Dedifferentiated amniotic fluid mesenchymal stem cell (primary cell): ENCODE data around the gene TSSK1B.
"Not testable (repeated sequence)": the region's sequence is repeated elsewhere in the genome, so short reads cannot be mapped to it uniquely, and the experiment has no call there.

Source experiments
- DNase-seq: peaks from one replicate; pipeline ENCODE4 v3.0.0-alpha.2; 2016; ENCODE audit errors: extremely low spot score

Gene TSSK1B, protein sequence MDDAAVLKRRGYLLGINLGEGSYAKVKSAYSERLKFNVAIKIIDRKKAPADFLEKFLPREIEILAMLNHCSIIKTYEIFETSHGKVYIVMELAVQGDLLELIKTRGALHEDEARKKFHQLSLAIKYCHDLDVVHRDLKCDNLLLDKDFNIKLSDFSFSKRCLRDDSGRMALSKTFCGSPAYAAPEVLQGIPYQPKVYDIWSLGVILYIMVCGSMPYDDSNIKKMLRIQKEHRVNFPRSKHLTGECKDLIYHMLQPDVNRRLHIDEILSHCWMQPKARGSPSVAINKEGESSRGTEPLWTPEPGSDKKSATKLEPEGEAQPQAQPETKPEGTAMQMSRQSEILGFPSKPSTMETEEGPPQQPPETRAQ

DNA sequence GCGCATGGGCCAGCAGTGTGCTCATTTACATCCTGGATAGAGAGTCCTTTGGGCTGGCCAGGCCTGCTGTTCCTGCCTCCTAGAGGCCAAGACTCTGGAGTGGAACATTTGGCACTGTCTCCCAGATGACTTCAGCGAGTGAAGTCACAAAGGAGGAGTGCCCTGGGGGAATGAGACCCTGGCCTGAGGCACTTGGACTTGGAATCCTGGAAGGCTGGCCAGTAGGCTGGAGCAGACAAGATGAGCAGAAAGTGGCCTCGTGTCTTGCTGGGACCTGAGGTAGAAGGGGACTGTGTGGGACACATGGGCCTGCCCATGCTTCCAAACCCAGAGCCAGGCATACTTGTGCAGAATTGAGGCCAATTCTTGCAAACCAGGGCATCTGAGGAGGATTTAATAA lies at the start of gene TSSK1B:
Gene TSSK1B, minus strand, starts transcription at position 101 of the 400 bp plus-strand sequence. CDS start 150 bp downstream, outside the sequence.
- no peak for DNase-seq

DNA sequence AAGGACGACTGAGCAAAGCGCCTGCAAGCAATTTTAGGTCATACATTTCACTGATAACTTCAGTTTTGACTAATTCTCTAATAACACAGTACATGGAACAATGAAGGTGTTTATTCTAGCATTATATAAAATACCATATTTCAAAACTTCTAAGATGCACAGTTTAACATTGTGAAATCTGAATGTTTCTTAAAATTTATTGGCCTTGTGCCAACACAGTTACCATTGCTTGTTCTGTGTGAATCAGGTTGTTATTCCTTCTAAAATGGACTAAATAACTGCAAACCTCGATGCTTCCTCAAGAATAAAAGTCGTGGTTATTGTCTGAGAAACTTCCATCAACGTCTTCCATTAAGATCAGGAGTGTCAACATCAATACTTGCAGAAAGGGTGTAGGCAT lies 45.5 kb upstream of the TSSK1B start:
- DNase-seq: no peak

- DNase-seq: no peak
These were observed 43.9 kb upstream of the TSSK1B start for GRCh38 chr5:113478691-113479090.

GRCh38 chr5:113474100-113474728 lies 39.4 kb upstream of the TSSK1B start:
- no peak for DNase-seq

DNA sequence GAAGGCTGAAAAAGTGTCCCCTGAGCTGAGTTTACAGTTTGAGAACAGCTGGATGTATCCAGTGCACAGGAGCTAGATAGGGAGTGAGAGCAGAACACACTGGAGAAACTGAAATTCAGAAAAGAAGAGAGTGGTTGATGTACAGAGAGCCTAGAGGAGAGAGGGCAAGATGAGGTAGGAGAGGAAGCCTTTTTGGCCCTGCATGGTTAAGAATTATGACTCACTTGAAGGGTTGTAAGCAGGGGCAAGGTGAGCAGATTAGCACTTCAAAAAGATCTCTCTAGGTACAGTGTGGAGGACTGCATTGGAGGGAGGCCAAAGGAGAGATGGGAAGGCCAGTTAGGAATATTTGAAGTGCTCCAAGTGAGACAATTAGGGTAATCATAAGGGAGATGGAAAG lies 28.2 kb upstream of the TSSK1B start:
- no peak for DNase-seq

DNA sequence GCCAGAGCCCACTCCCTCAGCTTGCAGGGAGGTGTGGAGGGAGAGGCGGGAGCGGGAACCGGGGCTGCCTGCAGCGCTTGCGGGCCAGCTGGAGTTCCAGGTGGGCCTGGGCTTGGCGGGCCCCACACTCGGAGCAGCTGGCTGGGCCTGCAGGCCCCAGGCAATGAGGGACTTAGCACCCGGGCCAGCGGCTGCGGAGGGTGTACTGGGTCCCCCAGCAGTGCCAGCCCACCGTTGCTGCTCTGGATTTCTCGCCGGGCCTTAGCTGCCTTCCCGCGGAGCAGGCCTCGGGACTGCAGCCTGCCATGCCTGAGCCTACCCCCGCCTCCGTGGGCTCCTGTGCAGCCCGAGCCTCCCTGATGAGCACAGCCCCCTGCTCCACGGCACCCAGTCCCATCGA lies 22.3 kb upstream of the TSSK1B start:
- DNase-seq: not testable (repeated sequence)

DNA sequence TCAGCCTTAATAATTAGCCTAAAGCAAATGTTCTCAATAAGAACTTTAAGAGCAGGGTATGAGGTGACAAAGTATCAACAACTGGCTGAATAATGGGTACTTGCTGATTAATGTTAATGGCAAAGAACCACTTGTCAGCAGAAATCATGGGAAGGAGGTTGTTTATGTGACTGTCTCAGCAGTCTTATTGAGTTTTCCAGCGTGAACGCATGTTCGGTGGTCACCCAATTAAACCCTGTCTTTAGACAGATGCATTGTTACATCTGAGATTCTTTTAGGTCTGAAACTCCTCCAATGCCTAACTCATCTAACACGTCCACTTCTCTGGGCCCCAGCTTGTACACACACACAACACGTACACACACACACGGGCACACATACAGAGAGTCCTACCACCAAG lies 18.2 kb upstream of the TSSK1B start:
- no peak for DNase-seq

DNA sequence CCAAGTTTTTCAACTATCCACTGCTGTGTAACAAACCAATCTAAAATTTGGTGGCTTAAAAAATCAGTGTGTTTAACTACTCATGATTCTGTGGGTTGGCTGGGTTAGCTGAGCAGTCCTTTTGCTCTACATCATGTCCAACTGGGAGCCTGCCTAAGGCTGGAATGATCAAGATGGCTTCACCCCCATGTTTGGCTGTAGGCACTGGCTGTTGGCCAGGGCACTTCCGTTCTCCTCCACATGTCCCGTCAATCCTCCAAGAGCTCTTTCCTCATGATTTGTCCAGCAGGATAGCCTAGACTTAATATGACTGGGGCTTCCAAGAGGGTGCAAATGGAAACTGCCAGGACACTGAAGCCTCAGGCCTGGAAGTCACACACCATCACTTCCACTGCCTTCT lies 17.0 kb upstream of the TSSK1B start:
- no peak for DNase-seq

- no peak for DNase-seq
These were observed 16.1 kb upstream of the TSSK1B start for GRCh38 chr5:113450929-113451328.

DNA sequence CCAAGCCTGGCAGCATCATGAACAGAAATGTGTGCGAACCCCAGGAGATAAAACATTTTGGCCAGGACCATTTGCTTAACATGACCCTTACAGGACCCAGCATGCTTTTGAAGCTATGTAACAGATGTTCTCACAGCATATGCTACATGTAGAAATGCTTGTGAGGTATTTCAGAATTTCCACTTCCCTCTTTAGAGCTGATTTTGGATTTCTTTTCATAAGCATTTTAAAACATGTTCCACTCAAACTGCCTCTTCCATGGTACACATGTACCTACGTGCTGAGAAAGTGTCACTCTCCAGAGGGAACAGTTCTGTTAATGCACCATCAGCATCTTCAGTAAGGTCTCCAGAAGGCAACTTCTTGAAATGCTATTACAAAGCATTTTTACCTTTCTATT lies 15.7 kb upstream of the TSSK1B start:
- peak; percentile 32 for DNase-seq

GRCh38 chr5:113448252-113448651 lies 13.5 kb upstream of the TSSK1B start:
- DNase-seq: no peak

DNA sequence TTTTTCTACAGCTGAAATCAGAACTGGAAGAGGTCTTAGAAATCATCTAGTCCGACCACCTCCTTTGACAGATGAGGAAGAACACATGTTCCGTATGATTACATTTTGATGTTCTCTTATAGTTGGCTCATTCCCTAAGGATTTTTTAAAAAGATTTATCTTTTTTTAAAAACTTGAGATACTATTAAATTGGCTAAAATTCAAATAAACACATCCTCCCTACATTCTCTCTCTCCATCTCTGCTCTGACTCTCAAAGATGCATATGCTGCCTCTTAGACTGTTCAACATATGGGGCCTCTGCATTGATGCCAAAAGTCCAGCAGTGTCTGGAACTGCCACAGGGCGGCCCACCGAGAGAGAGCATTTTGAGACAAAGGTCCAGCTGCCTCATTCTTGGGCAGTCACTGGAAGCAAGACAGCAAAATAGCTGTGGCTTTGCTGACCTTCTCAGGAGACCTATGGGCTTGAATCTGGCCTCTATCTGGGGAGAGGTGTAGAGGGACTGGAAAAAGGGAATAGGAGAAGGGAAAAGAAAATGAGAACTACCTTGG lies 12.8 kb upstream of the TSSK1B start:
- no peak for DNase-seq

DNA sequence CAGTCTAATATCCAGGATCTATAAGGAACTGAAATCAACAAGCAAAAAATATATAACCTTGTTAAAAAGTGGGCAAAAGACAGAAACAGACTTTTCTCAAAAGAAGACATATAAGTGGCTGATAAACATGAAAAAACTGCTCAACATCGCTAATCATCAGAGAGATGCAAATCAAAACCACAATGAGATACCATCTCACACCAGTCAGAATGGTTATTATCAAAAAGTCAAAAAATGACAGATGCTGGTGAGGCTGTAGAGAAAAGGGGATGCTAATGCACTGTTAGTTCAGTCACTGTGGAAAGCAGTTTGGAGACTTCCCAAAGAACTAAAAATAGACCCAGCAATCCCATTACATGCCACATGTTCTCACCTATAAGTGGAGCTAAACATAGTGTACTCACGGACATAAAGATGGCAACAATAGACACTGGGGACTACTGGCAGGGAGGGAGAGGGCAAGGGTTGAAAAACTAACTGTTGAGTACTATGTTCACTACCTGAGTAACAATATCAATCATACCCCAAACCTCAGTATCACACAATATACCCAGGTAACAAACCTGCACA lies 11.7 kb upstream of the TSSK1B start:
- DNase-seq: no peak

- DNase-seq: no peak
These were observed 2.3 kb upstream of the TSSK1B start for GRCh38 chr5:113437111-113437510.

- no peak for DNase-seq
These were observed 786 bp upstream of the TSSK1B start for GRCh38 chr5:113435575-113435974.

- no peak for DNase-seq
These were observed 752 bp downstream of the TSSK1B start for GRCh38 chr5:113433862-113434612.

- no peak for DNase-seq
These were observed 1.7 kb downstream of the TSSK1B start for GRCh38 chr5:113433071-113433470.

DNA sequence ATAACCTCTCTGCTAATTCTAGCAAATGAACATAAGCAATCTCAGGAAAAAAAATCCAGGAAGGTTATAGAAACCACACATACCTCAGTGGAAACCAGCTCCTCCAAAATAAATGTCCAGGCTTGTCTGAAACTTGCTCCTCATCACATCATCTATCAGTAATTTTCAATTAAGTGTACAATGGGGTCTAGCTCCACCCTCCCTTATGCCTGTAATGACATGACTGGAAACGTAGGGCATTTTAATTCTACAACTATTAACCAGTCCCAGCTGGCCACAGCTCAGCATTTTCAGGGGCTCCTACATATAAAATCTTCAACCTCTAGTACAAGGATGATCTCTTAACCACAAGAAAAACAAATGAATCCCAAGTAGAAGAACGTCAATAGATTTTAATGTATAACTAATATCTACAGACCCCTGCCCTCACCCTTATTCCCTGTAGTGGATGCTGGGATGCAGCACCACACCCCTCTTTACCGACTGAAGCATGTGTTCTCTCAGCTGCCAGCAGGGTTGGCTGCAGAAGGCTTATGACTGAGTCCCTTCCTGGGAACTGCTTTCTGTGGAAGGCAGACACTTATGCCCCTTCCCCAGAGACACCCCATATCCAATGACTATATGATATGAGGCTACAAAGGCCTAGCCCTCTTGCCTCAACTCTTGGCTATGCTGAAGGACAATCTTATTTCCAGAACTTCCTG lies 6.8 kb downstream of the TSSK1B start:
- DNase-seq: no peak

- no peak for DNase-seq
These were observed 8.9 kb downstream of the TSSK1B start for GRCh38 chr5:113425909-113426308.

DNA sequence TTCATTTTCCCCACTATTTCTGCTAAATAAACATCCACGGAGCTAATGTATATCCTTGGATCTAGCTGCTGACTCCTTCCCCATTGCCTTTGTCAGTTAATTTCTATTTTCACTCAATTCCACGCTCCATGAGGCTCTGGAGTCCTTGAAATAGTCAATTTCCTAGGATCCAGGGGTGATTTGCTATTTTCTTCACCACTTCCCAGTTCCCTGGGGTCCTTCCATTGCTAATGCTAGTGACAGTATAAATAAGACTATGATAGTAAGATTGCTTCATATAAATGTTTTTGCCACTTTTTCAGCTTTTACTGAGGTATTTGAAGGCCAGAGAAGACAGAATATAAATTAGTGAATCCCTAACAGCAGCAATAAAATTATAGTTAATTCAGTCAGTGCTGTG lies 13.1 kb downstream of the TSSK1B start:
- no peak for DNase-seq

DNA sequence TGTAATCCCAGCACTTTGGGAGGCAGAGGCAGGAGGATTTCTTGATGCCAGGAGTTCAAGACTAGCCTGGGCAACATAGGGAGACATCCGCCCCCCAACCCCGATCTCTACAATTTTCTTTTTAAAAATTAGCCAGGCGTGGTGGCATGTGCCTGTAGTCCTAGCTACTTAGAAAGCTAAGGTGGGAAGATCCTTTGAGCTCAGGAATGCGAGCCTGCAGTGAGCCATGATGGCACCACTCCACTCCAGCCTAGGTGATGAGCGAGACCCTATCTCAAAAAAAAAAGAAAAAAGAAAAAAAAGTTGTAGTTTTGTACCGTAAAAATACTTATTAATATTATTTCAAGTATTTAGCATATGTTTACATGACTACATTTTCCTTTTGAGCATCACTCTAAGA lies 29.3 kb downstream of the TSSK1B start:
- no peak for DNase-seq

- no peak for DNase-seq
These were observed 30.5 kb downstream of the TSSK1B start for GRCh38 chr5:113404269-113404668.
